ENCODE measurements around the gene EXT2.

GRCh38 chr11:44244639-44245310 lies 149.3 kb downstream of the EXT2 start:
- TF ChIP-seq GATA3 (IDR thresholded peaks at IDR 0.05; ENCODE audit: low read depth, low read length) (no peak), GATA2 (IDR thresholded peaks at IDR 0.05; ENCODE audit: low read depth, low read length) (no peak)
